Esophagus muscularis mucosa (tissue), 4 donors: ENCODE results near the gene SLC9A4. TPM values are rescaled to one million over a fixed set of nuclear protein-coding genes. Genes with fewer than 3 reads are reported as not detected.

ENCODE experiments used
- DNase-seq: peaks from one replicate; pipeline ENCODE4 v3.0.0-alpha.2; 2017; ENCODE audit errors: extremely low spot score
- H3K27ac ChIP-seq, 4 donors: fragments of 200-600 bp; sonication (generic); replicated peaks in 1 of 4; 1 replicate in 3 of 4; 2 replicates in 1 of 4; pipeline ENCODE4 v1.5.1; 2016 to 2019; ENCODE audit warnings: mild to moderate bottlenecking in 1 of 4
- H3K27me3 ChIP-seq, 4 donors: fragments of 200-600 bp; sonication (generic); one replicate each; pipeline versions ENCODE4 v1.5.1 to v1.6.0; 2016 to 2019
- H3K36me3 ChIP-seq, 4 donors: fragments of 200-600 bp; sonication (generic); one replicate each; pipeline ENCODE4 v1.5.1; 2016 to 2019
- H3K4me1 ChIP-seq, 4 donors: fragments of 200-600 bp; sonication (generic); one replicate each; pipeline ENCODE4 v1.5.1; 2016 to 2019
- H3K4me3 ChIP-seq, 4 donors: fragments of 200-600 bp; sonication (generic); 1 replicate in 2 of 4; 2 replicates in 2 of 4; pipeline ENCODE4 v1.5.1; 2016 to 2019; ENCODE audit warnings: mild to moderate bottlenecking in 4 of 4, moderate library complexity in 1 of 4
- H3K9me3 ChIP-seq, 4 donors: fragments of 200-600 bp; sonication (generic); 1 replicate in 3 of 4; 2 replicates in 1 of 4; pipeline ENCODE4 v1.5.1; 2016 to 2019
- CTCF ChIP-seq, 3 experiments: fragments of 200-600 bp in 2 of 3; fragments of 450-650 bp in 1 of 3; sonication (generic) in 2 of 3; IDR thresholded peaks; one replicate each; pipeline ENCODE4 v1.5.1; 2017 to 2019; ENCODE audit warnings: antibody characterized with exemption in 3 of 3, mild to moderate bottlenecking in 2 of 3, moderate library complexity in 1 of 3
- EP300 ChIP-seq: sonication (generic); formaldehyde crosslinking; IDR thresholded peaks from one replicate; pipeline ENCODE4 v1.6.1; 2017; ENCODE audit warnings: antibody characterized with exemption
- POLR2A ChIP-seq: fragments of 450-650 bp; IDR thresholded peaks from one replicate; pipeline ENCODE4 v1.6.1; 2017; ENCODE audit warnings: antibody characterized with exemption, moderate library complexity, mild to moderate bottlenecking, low read depth
- POLR2AphosphoS5 ChIP-seq, 2 donors: sonication (generic); formaldehyde crosslinking; IDR thresholded peaks; one replicate each; pipeline ENCODE4 v1.6.1; 2017; ENCODE audit warnings: antibody characterized with exemption in 2 of 2
- WGBS: methylation state at CpG from one replicate; pipeline ENCODE4 v1.1.5; 2018; 5-methylcytosine and 5-hydroxymethylcytosine counted together
- intact Hi-C: fragments of 100-400 bp; cut with DNase I; formaldehyde crosslinking; loops from one replicate; pipeline ENCODE4 v1.15.1; 2023
- small RNA-seq, 3 donors: library from RNA; depleted of rRNA; stranded (forward); fragments of <200 nt; gene quantifications; one replicate each; pipeline ENCODE3, GENCODE V24; 2016
- total RNA-seq, 4 donors: library from RNA; depleted of rRNA; stranded (reverse); fragments of >200 nt; gene quantifications; one replicate each; pipeline versions ENCODE4 v1.1.0 to v1.2.1, GENCODE V29; 2016

The SLC9A4 gene
- total RNA-seq, 4 donors from 2014 or later: not detected

DNA sequence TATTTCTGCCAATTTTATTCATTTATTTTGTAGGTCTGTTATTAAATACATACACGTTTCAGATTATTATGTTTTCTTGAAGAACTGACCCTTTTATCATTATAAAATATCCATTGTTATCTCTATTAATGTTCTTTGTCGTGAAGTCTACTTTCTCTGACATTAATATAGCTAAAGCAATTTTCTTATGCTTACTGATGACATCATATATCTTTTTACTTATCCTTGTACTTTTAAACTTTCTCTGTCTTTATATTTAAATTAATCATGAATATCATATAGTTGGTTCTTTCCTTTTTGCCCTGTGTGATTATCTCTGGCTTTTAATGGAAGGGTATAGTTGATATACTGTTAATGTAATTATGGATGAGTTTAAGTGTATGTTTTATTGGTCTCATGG lies 109.8 kb downstream of the SLC9A4 start:
- intact Hi-C loops: no loop called here
- 67% methylated on average over 2 of the region's 2 CpGs for WGBS
- no peak overlapping the region for H3K4me3 ChIP-seq
- no peaks in the 10 kb centered on the region for H3K27me3 ChIP-seq
- no peaks in the 10 kb centered on the region for H3K4me1 ChIP-seq
- H3K36me3 ChIP-seq: no peaks in the 10 kb centered on the region
- H3K9me3 ChIP-seq: no peaks in the 10 kb centered on the region
- DNase-seq: no peak
- TF ChIP-seq POLR2A: no peak
- TF ChIP-seq EP300: no peak
- TF ChIP-seq POLR2AphosphoS5 (IDR thresholded peaks at IDR 0.05): no peak
- TF ChIP-seq CTCF (IDR thresholded peaks at IDR 0.05): no peak
- H3K27ac ChIP-seq: no peak overlapping the region

Small RNAs within 50 kb of the gene (small RNA-seq; reads per million reads assigned to genes)
- 0 reads per million in 3 donors for gene MIR4772

Other genes starting within 250 kb of the SLC9A4 start
- gene IL1RL1, start 161.7 kb upstream of the SLC9A4 start, total RNA-seq: 10 to 100 TPM in 1 of 4 donors, 1 to 10 TPM in 3; 4.3 to 20.2 (median 8.1) TPM
- gene IL18R1, start 117.4 kb upstream of the SLC9A4 start, total RNA-seq: 10 to 100 TPM in 1 of 4 donors, 1 to 10 TPM in 3; 2.8 to 11.8 (median 5.2) TPM
- 10 to 100 TPM in 1 of 4 donors, under 1 TPM in 3; 0.42 to 11.3 (median 0.58) TPM for gene IL18RAP, start 50.1 kb upstream of the SLC9A4 start, total RNA-seq
- gene SLC9A2, start 146.3 kb downstream of the SLC9A4 start, total RNA-seq: under 1 TPM in 3 of 4 donors, not detected in 1; 0.06 to 0.17 (median 0.17) TPM